Endothelial cell of umbilical vein (primary cell): Measurements from ENCODE around the gene EIF4E1B. TPM values are rescaled to one million over a fixed set of nuclear protein-coding genes. Genes with fewer than 3 reads are reported as not detected.

Experiments used
- BruUV-seq: library from RNA; stranded (reverse); fragments of 400-500 nt; replicated peaks from 2 replicates; lab custom pipeline; 2021; lab: Mats Ljungman, UMichigan
- CTCF ChIA-PET: fragments of 300-600, 350-600 bp; sonication (Branson Sonifier 250); formaldehyde crosslinking; loops from one replicate; lab custom pipeline; 2021; ENCODE audit warnings: antibody characterized with exemption, inconsistent platforms; lab: Charles Lee
- POLR2A ChIA-PET: fragments of 300-600, 350-600 bp; sonication (Branson Sonifier 250); formaldehyde crosslinking; loops from one replicate; lab custom pipeline; 2021; ENCODE audit warnings: antibody characterized with exemption, inconsistent platforms; lab: Charles Lee
- DNase-seq: peaks from one replicate; pipeline ENCODE4 v3.0.0-alpha.2; 2011; ENCODE audit warnings: low read depth, low spot score
- FAIRE-seq: peaks from 2 replicates; lab custom pipeline; 2011; peaks lifted over from hg19 to GRCh38; lab: Jason Lieb, UNC
- H2AFZ ChIP-seq: 2 replicates; pipeline ENCODE4 v1.6.0; 2012; ENCODE audit warnings: low read depth, low read length, control low read depth, inconsistent platforms
- H3K27ac ChIP-seq: 2 replicates; pipeline ENCODE4 v1.5.1; 2011; ENCODE audit warnings: low read depth, mild to moderate bottlenecking, control low read depth, low read length, moderate library complexity; ENCODE audit not compliant: insufficient read depth
- H3K27me3 ChIP-seq, 2 experiments: 2 replicates each; pipeline versions ENCODE4 v1.6.0 to v1.6.1; 2011; ENCODE audit warnings: low read length in 2 of 2, mixed read lengths in 1 of 2; ENCODE audit not compliant: control insufficient read depth in 2 of 2, insufficient read depth in 2 of 2
- H3K36me3 ChIP-seq, 2 experiments: 2 replicates in 1 of 2; 3 replicates in 1 of 2; pipeline ENCODE4 v1.5.1; 2011; ENCODE audit warnings: low read length in 2 of 2, mild to moderate bottlenecking in 1 of 2, moderate library complexity in 1 of 2; ENCODE audit not compliant: control insufficient read depth in 2 of 2, insufficient read depth in 2 of 2; ENCODE audit errors: extremely low read depth in 1 of 2
- H3K4me1 ChIP-seq: 3 replicates; pipeline ENCODE4 v1.5.1; 2011; ENCODE audit warnings: mild to moderate bottlenecking, low read length; ENCODE audit not compliant: control insufficient read depth, insufficient read depth; ENCODE audit errors: extremely low read depth
- H3K4me2 ChIP-seq: 2 replicates; pipeline ENCODE4 v1.6.1; 2011; ENCODE audit warnings: low read length, control low read depth, mixed read lengths; ENCODE audit not compliant: insufficient read depth
- H3K4me3 ChIP-seq, 3 experiments: fragments of 200-600 bp in 1 of 3; sonication (generic), shearing (Covaris generic) in 1 of 3; replicated peaks in 1 of 3; 2 replicates each; pipeline ENCODE4 v1.5.1; 2011 to 2016; ENCODE audit warnings: control low read depth in 3 of 3, low read length in 3 of 3, mild to moderate bottlenecking in 2 of 3, inconsistent platforms in 1 of 3, low read depth in 1 of 3, moderate library complexity in 1 of 3; ENCODE audit not compliant: insufficient read depth in 1 of 3
- H3K79me2 ChIP-seq: 2 replicates; pipeline ENCODE4 v1.6.0; 2012; ENCODE audit warnings: low read length, inconsistent platforms; ENCODE audit not compliant: control insufficient read depth, insufficient read depth
- H3K9ac ChIP-seq: replicated peaks from 2 replicates; pipeline ENCODE3; 2011; ENCODE audit warnings: low read length, control low read depth; ENCODE audit not compliant: insufficient read depth; ENCODE audit errors: extremely low read depth
- H3K9me1 ChIP-seq: replicated peaks from 3 replicates; pipeline ENCODE4 v1.6.0; 2011; ENCODE audit warnings: mild to moderate bottlenecking, low read length; ENCODE audit not compliant: control insufficient read depth, insufficient read depth; ENCODE audit errors: extremely low read depth
- H3K9me3 ChIP-seq: replicated peaks from 2 replicates; pipeline ENCODE4 v1.5.1; 2012; ENCODE audit warnings: low read length, inconsistent platforms; ENCODE audit not compliant: control insufficient read depth, insufficient read depth
- H4K20me1 ChIP-seq: replicated peaks from 2 replicates; pipeline ENCODE3; 2011; ENCODE audit warnings: mild to moderate bottlenecking, low read length; ENCODE audit not compliant: control insufficient read depth, insufficient read depth; ENCODE audit errors: extremely low read depth
- CTCF ChIP-seq, 2 donors: IDR thresholded peaks; 1 replicate in 1 of 2; 2 replicates in 1 of 2; pipeline ENCODE4 v1.5.1; 2011; ENCODE audit warnings: low read length in 2 of 2, mild to moderate bottlenecking in 2 of 2, moderate library complexity in 2 of 2, control low read depth in 1 of 2, inconsistent platforms in 1 of 2, low read depth in 1 of 2; ENCODE audit not compliant: insufficient read depth in 1 of 2; ENCODE audit errors: extremely low read depth in 1 of 2
- EZH2 ChIP-seq: IDR thresholded peaks from 2 replicates; pipeline ENCODE4 v1.6.1; 2012; ENCODE audit warnings: borderline replicate concordance, low read depth, mild to moderate bottlenecking, moderate library complexity, low read length, inconsistent platforms; ENCODE audit not compliant: severe bottlenecking
- FOS ChIP-seq: IDR thresholded peaks from 2 replicates; pipeline ENCODE4 v1.6.1; 2011; ENCODE audit warnings: mild to moderate bottlenecking, low read length, moderate library complexity, borderline replicate concordance; ENCODE audit not compliant: insufficient read depth
- GATA2 ChIP-seq: IDR thresholded peaks from 2 replicates; pipeline ENCODE4 v1.7.0; 2011; ENCODE audit warnings: low read depth, mild to moderate bottlenecking, moderate library complexity, mixed read lengths, low read length; ENCODE audit not compliant: insufficient read length, insufficient read depth
- JUN ChIP-seq: IDR thresholded peaks from 2 replicates; pipeline ENCODE4 v1.6.1; 2011; ENCODE audit warnings: borderline replicate concordance, low read depth; ENCODE audit not compliant: insufficient read length, insufficient read depth
- MAX ChIP-seq: IDR thresholded peaks from 2 replicates; pipeline ENCODE4 v1.6.1; 2011; ENCODE audit not compliant: insufficient read depth, insufficient read length
- MYC ChIP-seq: IDR thresholded peaks from one replicate; pipeline ENCODE4 v1.6.1; 2011; ENCODE audit warnings: mild to moderate bottlenecking, low read depth, low read length
- POLR2A ChIP-seq: IDR thresholded peaks from 2 replicates; pipeline ENCODE4 v1.6.1; 2012; ENCODE audit warnings: low read depth, mild to moderate bottlenecking, control low read depth, low read length
- POLR2AphosphoS5 ChIP-seq: IDR thresholded peaks from 2 replicates; pipeline ENCODE4 v1.6.1; 2012; ENCODE audit warnings: low read depth, mild to moderate bottlenecking, control low read depth, low read length, moderate library complexity; ENCODE audit not compliant: insufficient read depth
- dilution Hi-C: fragments of 300-500 bp; cut with MboI; formaldehyde crosslinking; loops from one replicate; pipeline ENCODE4 v1.15.0; 2019; ENCODE audit warnings: low sequenced_read_pairs; ENCODE audit not compliant: extremely low pct_ligation_motif_present
- intact Hi-C: fragments of 100-400 bp; cut with micrococcal nuclease; formaldehyde crosslinking; loops from one replicate; pipeline ENCODE4 v1.10.0; 2022
- polyA plus RNA-seq, 4 experiments: library from polyadenylated mRNA; depleted of rRNA in 3 of 4; stranded (reverse) in 3 of 4; unstranded in 1 of 4; fragments of >200 nt; gene quantifications; 2 replicates each; pipeline versions ENCODE4 v1.2.1 to v1.2.3, GENCODE V29; 2011 to 2012; ENCODE audit warnings: missing spikeins in 1 of 4
- total RNA-seq: library from RNA; stranded (reverse); gene quantifications from 2 replicates; pipeline ENCODE4 v1.2.3, GENCODE V29; 2021

Gene EIF4E1B
- total and polyA plus RNA-seq, 2 donors (not counting 3 experiments of a cell fraction or from before 2014, with no cell fraction given), result not detected

GRCh38 chr5:176639981-176640380 lies 9.5 kb downstream of the EIF4E1B start:
- intact Hi-C loops (no loop called here), dilution Hi-C loops (no loop called here)
- TF ChIP-seq JUN (no peak), POLR2A (no peak), CTCF (IDR thresholded peaks at IDR 0.05; ENCODE audit: extremely low read depth in 1 of 2, insufficient read depth in 1 of 2, low read depth in 1 of 2, low read length in 2 of 2) (no peak), EZH2 (no peak), MYC (no peak), FOS (no peak), MAX (no peak), POLR2AphosphoS5 (no peak), GATA2 (no peak)
- Histone ChIP-seq H3K36me3 (no peaks in the 10 kb centered on the region), H2AFZ (no peak overlapping the region), H3K9ac (no peak overlapping the region), H3K27ac (no peak overlapping the region), H4K20me1 (no peaks in the 10 kb centered on the region), H3K4me3 (no peak overlapping the region), H3K79me2 (no peaks in the 10 kb centered on the region), H3K4me2 (no peak overlapping the region), H3K9me3 (no peaks in the 10 kb centered on the region), H3K9me1 (no peaks in the 10 kb centered on the region), H3K4me1 (no peaks in the 10 kb centered on the region), H3K27me3 (peaks cover 6 to 15% of the 10 kb centered on the region in 2 experiments)
- ChIA-PET POLR2A (no interaction called here), CTCF (interaction anchor here (1.6 to 2.0 kb wide), 2 partner anchors 14 to 21 kb away, joined by 3 to 9 read pairs; no protein-coding TSS in a partner anchor)
- FAIRE-seq (no peak), DNase-seq (no peak)
- BruUV-seq, result no TSS peak
